ENCODE measurements around the gene DHH.

DNA sequence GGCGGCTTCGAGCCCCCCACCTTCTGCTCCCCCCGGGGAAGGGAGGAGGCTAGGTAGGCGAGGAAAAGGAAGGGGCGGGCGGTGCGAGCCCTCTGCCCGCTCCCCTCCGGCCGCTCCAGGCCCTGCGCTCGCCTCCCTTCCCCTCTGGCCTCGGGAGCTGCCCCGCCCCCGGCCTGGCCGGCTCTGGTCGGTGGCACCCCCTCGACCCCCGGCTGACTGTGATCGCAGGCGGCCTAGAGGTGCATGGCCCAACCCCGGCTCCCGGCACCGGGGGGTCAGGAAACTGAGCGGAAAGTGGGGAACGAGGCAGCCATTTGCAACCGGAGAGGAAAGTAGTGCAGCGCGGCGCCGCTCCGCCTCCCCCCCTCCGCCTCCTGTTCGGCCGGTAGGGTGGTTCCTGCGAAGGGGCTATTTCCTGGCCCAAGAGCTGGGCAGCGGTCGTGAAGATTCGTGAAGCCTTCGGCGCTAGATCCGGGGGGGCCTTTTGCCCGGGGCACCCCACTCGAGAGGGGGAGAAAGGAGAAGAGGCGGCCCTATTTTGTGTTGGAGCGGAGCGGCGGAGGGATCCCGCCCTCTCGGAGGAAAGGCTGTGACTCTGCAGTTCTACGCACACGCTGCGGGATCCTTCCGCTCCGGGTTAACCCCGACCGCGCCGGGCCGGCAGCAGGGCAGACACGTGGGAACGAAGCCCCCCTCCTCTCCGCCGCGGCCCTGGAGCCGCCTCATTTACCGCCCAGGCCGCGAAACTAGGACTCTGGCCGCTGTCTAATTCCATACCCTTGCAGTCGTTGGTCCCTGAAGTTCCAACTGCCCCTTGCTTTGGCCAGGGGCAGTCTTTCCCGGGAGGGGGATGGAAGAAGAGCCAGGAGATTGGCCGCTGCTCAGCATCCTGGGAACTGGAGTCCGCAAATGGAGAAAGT is 34.1 kb downstream of the DHH start, which contains the start of gene KMT2D:
- TF ChIP-seq, protein P1, sequence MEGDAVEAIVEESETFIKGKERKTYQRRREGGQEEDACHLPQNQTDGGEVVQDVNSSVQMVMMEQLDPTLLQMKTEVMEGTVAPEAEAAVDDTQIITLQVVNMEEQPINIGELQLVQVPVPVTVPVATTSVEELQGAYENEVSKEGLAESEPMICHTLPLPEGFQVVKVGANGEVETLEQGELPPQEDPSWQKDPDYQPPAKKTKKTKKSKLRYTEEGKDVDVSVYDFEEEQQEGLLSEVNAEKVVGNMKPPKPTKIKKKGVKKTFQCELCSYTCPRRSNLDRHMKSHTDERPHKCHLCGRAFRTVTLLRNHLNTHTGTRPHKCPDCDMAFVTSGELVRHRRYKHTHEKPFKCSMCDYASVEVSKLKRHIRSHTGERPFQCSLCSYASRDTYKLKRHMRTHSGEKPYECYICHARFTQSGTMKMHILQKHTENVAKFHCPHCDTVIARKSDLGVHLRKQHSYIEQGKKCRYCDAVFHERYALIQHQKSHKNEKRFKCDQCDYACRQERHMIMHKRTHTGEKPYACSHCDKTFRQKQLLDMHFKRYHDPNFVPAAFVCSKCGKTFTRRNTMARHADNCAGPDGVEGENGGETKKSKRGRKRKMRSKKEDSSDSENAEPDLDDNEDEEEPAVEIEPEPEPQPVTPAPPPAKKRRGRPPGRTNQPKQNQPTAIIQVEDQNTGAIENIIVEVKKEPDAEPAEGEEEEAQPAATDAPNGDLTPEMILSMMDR (IDR thresholded peaks at IDR 0.05) = peak; percentile 22 to 42
- TF ChIP-seq POLR2AphosphoS5 (IDR thresholded peaks at IDR 0.05) = peak; percentile 34 to 96 (median 61)
- TF ChIP-seq EP300 (IDR thresholded peaks at IDR 0.05) = no peak

Measured in suprapubic skin (tissue), 4 donors.